ENCODE results near the gene MAP3K3.

- no peak for TF ChIP-seq CTCF (IDR thresholded peaks at IDR 0.05)
- TF ChIP-seq EP300 (IDR thresholded peaks at IDR 0.05): no peak
- no peak for TF ChIP-seq POLR2A (IDR thresholded peaks at IDR 0.05)
Observed at GRCh38 chr17:63623786-63624530, 1.7 kb downstream of the MAP3K3 start.

Data from ovary (tissue), 3 donors.